Right lobe of liver (tissue), 6 donors: ENCODE results near the gene WDR18. TPM values are rescaled to one million over a fixed set of nuclear protein-coding genes. Genes with fewer than 3 reads are reported as not detected.
"Not testable (repeated sequence)": the region's sequence is repeated elsewhere in the genome, so short reads cannot be mapped to it uniquely, and the experiment has no call there.

ENCODE experiments used
- ATAC-seq, 4 donors: fragments of 200-7000 bp; cut with Tn5 transposase; one replicate each; pipeline ENCODE4 v1.9.1; 2020; ENCODE audit warnings: mild to moderate bottlenecking in 4 of 4, moderate library complexity in 4 of 4
- DNase-seq, 3 donors: peaks; one replicate each; pipeline ENCODE4 v3.0.0-alpha.2; 2020
- H3K27ac ChIP-seq, 3 donors: fragments of 200-600 bp; one replicate each; pipeline ENCODE4 v1.8.0; 2022
- H3K27me3 ChIP-seq, 2 donors: fragments of 200-600 bp; one replicate each; pipeline ENCODE4 v1.8.0; 2022
- H3K36me3 ChIP-seq, 4 donors: fragments of 200-600 bp; sonication (generic) in 1 of 4; one replicate each; pipeline versions ENCODE4 v1.5.1 to v1.8.0; 2017 to 2022; ENCODE audit warnings: control low read depth in 1 of 4
- H3K4me1 ChIP-seq, 4 donors: fragments of 200-600 bp; sonication (generic) in 1 of 4; one replicate each; pipeline versions ENCODE4 v1.5.1 to v1.8.0; 2017 to 2022; ENCODE audit warnings: control low read depth in 1 of 4
- H3K4me3 ChIP-seq, 3 donors: fragments of 200-600 bp; one replicate each; pipeline ENCODE4 v1.8.0; 2022
- H3K9me3 ChIP-seq, 4 donors: fragments of 200-600 bp; sonication (generic) in 1 of 4; one replicate each; pipeline versions ENCODE4 v1.5.1 to v1.8.0; 2017 to 2022; ENCODE audit warnings: control low read depth in 1 of 4
- CTCF ChIP-seq, 4 donors: fragments of 200-600 bp in 3 of 4; fragments of 450-650 bp in 1 of 4; IDR thresholded peaks; one replicate each; pipeline versions ENCODE4 v1.5.1 to v1.8.0; 2016 to 2022; ENCODE audit warnings: antibody characterized with exemption in 4 of 4, mild to moderate bottlenecking in 2 of 4
- POLR2A ChIP-seq: fragments of 450-650 bp; IDR thresholded peaks from one replicate; pipeline ENCODE4 v1.6.1; 2017; ENCODE audit warnings: antibody characterized with exemption, mild to moderate bottlenecking
- WGBS: methylation state at CpG from one replicate; pipeline ENCODE4 v1.1.6; 2018; ENCODE audit warnings: low coverage, low lambda C conversion rate; ENCODE audit not compliant: insufficient coverage; ENCODE audit errors: missing lambda C conversion rate; 5-methylcytosine and 5-hydroxymethylcytosine counted together
- intact Hi-C, 2 donors: fragments of 100-400 bp; cut with DNase I; formaldehyde crosslinking; loops; one replicate each; pipeline versions ENCODE4 v1.11.2 to v1.14.1; 2022
- total RNA-seq, 6 experiments: library from RNA; depleted of rRNA in 2 of 6; stranded (reverse); fragments of >200 nt in 2 of 6; fragmentation: NEBNext Ultra II Directional in 3 of 6; extraction: Animal tissue kit (Norgen Biotek cat#: 25700) in 3 of 6; gene quantifications; one replicate each; pipeline versions ENCODE4 v1.1.0 to v1.2.4, GENCODE V29; 2016 to 2023
- donor health status: DM: no; HTN: yes; CAD: no.
- donor health status: DM: no; HTN: no; CAD: no.
- donor health status: DM: no; HTN: no; CAD: no.
- donor health status: DM: no; HTN: yes; CAD: no.
- donor health status: DM: no; HTN: yes; CAD: no.

WDR18 gene
- total RNA-seq, 6 experiments from 2014 or later, result 19.0 to 56.2 (median 29.7) TPM

GRCh38 chr19:956766-957440 is 27.2 kb upstream of the WDR18 start:
- intact Hi-C loops, result no loop called here
- TF ChIP-seq CTCF (IDR thresholded peaks at IDR 0.05), result no peak
- Histone ChIP-seq H3K4me1 (no peaks in the 10 kb centered on the region), H3K36me3 (no peaks in the 10 kb centered on the region), H3K27ac (no peak overlapping the region), H3K27me3 (no peaks in the 10 kb centered on the region), H3K4me3 (no peak overlapping the region), H3K9me3 (no peaks in the 10 kb centered on the region)
- WGBS, result 92% methylated on average over 2 of the region's 27 CpGs
- DNase-seq (no peak), ATAC-seq (no peak)

- H3K4me3 ChIP-seq, H3K36me3 ChIP-seq, H3K27ac ChIP-seq, DNase-seq, intact Hi-C loops, H3K9me3 ChIP-seq, H3K4me1 ChIP-seq, H3K27me3 ChIP-seq, ATAC-seq: not testable (repeated sequence)
- 93% methylated on average over 5 of the region's 9 CpGs for WGBS
Measured at GRCh38 chr19:957578-957977, 26.6 kb upstream of the WDR18 start.

GRCh38 chr19:958967-959855 is 24.9 kb upstream of the WDR18 start:
- no peaks in the 10 kb centered on the region for H3K4me1 ChIP-seq
- no peaks in the 10 kb centered on the region for H3K36me3 ChIP-seq
- no peak overlapping the region for H3K4me3 ChIP-seq
- DNase-seq (no peak), ATAC-seq (peak in 1 of 4 donors; percentile 60)
- H3K27ac ChIP-seq, result no peak overlapping the region
- WGBS, result 84% methylated on average over 9 of the region's 36 CpGs
- TF ChIP-seq CTCF (IDR thresholded peaks at IDR 0.05), result no peak
- no peak for TF ChIP-seq POLR2A
- intact Hi-C loops, result no loop called here
- H3K9me3 ChIP-seq, result no peaks in the 10 kb centered on the region
- no peaks in the 10 kb centered on the region for H3K27me3 ChIP-seq

GRCh38 chr19:960020-960419 is 24.1 kb upstream of the WDR18 start:
- TF ChIP-seq POLR2A, result no peak
- TF ChIP-seq CTCF (IDR thresholded peaks at IDR 0.05), result no peak
- WGBS, result 100% methylated on average over 1 of the region's 12 CpGs
- Histone ChIP-seq H3K27me3 (no peaks in the 10 kb centered on the region), H3K9me3 (no peaks in the 10 kb centered on the region), H3K27ac (no peak overlapping the region), H3K4me3 (no peak overlapping the region), H3K4me1 (no peaks in the 10 kb centered on the region), H3K36me3 (no peaks in the 10 kb centered on the region)
- ATAC-seq, result no peak
- intact Hi-C loops, result no loop called here
- DNase-seq, result no peak

GRCh38 chr19:960601-960938 is 23.6 kb upstream of the WDR18 start:
- intact Hi-C loops, result no loop called here
- Histone ChIP-seq H3K36me3 (no peaks in the 10 kb centered on the region), H3K9me3 (no peaks in the 10 kb centered on the region), H3K27ac (no peak overlapping the region), H3K4me3 (no peak overlapping the region), H3K27me3 (no peaks in the 10 kb centered on the region), H3K4me1 (no peaks in the 10 kb centered on the region)
- DNase-seq (no peak), ATAC-seq (no peak)
- no CpG with 5 or more reads among the region's 8 CpGs for WGBS
- TF ChIP-seq POLR2A (no peak), CTCF (IDR thresholded peaks at IDR 0.05) (no peak)
